ENCODE data around the gene EVX1.

EVX1 gene

GRCh38 chr7:27213433-27214238 is 29.0 kb upstream of the EVX1 start:
- Mint-ChIP-seq H3K9me3 (no peaks in the 10 kb centered on the region), H3K36me3 (no peaks in the 10 kb centered on the region), H3K4me3 (no peak overlapping the region), H3K27ac (no peak overlapping the region), H3K4me1 (peaks cover 6% of the 10 kb centered on the region)
- no peak for DNase-seq (ENCODE audit: low spot score in 2 of 2)
- ATAC-seq = no peak

DNA sequence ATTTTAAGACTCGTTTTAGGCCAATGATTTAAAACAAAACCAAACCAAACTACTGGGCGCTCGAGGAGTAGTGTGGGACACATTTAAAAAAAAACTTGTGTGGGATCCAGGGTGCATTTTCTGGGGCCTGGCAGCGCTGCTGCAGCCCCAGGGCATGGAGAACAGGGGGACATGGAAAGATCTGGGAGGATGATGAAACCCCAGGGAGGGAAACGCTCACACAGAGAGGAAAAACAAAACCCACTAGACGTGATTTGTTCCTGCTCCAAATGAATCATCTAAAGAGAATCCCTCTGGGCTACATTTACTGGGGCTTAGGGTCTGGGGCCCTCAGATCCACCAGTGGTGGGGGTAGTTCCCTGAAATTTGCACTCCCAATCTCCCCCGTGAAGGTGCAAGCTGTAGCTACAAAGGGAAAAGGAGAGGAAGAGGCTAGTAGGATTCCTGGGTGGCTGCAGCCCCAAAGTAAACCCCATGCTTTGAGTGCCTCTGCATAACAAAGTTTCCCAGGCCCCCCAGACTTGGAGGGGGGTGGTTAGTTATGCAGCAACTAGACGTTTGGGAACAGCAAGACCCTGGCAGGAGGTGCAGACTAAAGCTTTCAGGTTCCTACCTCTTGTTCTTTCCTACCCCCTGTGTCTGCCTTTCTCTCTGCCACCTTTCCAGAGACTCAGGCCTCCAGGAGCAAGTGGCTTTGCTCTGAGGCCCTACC is 28.2 kb upstream of the EVX1 start:
- Mint-ChIP-seq H3K4me3 (no peak overlapping the region), H3K36me3 (no peaks in the 10 kb centered on the region), H3K9me3 (no peaks in the 10 kb centered on the region), H3K4me1 (peaks cover 6% of the 10 kb centered on the region), H3K27ac (no peak overlapping the region)
- ATAC-seq (no peak), DNase-seq (ENCODE audit: low spot score in 2 of 2) (no peak)

- Mint-ChIP-seq H3K27ac (no peak overlapping the region), H3K4me3 (no peak overlapping the region), H3K9me3 (no peaks in the 10 kb centered on the region), H3K4me1 (peaks cover 11% of the 10 kb centered on the region), H3K36me3 (no peaks in the 10 kb centered on the region)
- no peak for ATAC-seq
- no peak for DNase-seq (ENCODE audit: low spot score in 2 of 2)
Measured at GRCh38 chr7:27215356-27215755, 27.2 kb upstream of the EVX1 start.

GRCh38 chr7:27217951-27218350 is 24.7 kb upstream of the EVX1 start:
- no peaks in the 10 kb centered on the region for H3K9me3 Mint-ChIP-seq
- DNase-seq (ENCODE audit: low spot score in 2 of 2) (no peak), ATAC-seq (no peak)
- no peak overlapping the region for H3K4me3 Mint-ChIP-seq
- no peaks in the 10 kb centered on the region for H3K36me3 Mint-ChIP-seq
- H3K4me1 Mint-ChIP-seq = peaks cover 6% of the 10 kb centered on the region
- H3K27ac Mint-ChIP-seq = no peak overlapping the region

DNA sequence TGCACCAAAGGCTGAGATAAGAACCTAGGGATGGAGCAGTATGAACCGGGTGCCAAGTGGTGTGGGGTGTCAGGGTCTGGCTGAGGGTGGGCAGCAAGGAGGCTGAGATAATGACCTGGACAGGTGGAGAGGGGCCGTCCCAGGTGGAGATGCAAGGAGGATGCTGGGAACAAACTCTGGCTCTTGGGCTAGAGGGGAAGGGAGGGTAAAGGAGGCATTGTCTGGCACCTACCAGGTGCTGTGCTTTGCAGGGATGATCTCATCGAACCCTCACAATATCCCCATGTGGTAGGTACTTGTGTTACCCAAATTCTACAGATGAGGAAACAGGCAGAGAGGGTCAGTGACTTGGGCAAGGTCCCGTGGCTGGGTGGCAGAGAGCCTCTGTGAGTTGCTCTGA is 22.8 kb upstream of the EVX1 start:
- DNase-seq (ENCODE audit: low spot score in 2 of 2) (no peak), ATAC-seq (no peak)
- peaks cover 6% of the 10 kb centered on the region for H3K4me1 Mint-ChIP-seq
- H3K36me3 Mint-ChIP-seq = no peaks in the 10 kb centered on the region
- no peaks in the 10 kb centered on the region for H3K9me3 Mint-ChIP-seq
- no peak overlapping the region for H3K27ac Mint-ChIP-seq
- no peak overlapping the region for H3K4me3 Mint-ChIP-seq

GRCh38 chr7:27220440-27220955 is 22.1 kb upstream of the EVX1 start:
- Mint-ChIP-seq H3K36me3 (no peaks in the 10 kb centered on the region), H3K9me3 (no peaks in the 10 kb centered on the region), H3K4me3 (no peak overlapping the region), H3K4me1 (peaks cover 6% of the 10 kb centered on the region), H3K27ac (no peak overlapping the region)
- DNase-seq (ENCODE audit: low spot score in 2 of 2) (no peak), ATAC-seq (peak; percentile 31)

- H3K36me3 Mint-ChIP-seq = no peaks in the 10 kb centered on the region
- peaks cover 6% of the 10 kb centered on the region for H3K4me1 Mint-ChIP-seq
- H3K27ac Mint-ChIP-seq = no peak overlapping the region
- ATAC-seq (peak; percentile 47), DNase-seq (ENCODE audit: low spot score in 2 of 2) (no peak)
- H3K4me3 Mint-ChIP-seq = no peak overlapping the region
- H3K9me3 Mint-ChIP-seq = no peaks in the 10 kb centered on the region
Measured at GRCh38 chr7:27221201-27221797, 21.3 kb upstream of the EVX1 start.

DNA sequence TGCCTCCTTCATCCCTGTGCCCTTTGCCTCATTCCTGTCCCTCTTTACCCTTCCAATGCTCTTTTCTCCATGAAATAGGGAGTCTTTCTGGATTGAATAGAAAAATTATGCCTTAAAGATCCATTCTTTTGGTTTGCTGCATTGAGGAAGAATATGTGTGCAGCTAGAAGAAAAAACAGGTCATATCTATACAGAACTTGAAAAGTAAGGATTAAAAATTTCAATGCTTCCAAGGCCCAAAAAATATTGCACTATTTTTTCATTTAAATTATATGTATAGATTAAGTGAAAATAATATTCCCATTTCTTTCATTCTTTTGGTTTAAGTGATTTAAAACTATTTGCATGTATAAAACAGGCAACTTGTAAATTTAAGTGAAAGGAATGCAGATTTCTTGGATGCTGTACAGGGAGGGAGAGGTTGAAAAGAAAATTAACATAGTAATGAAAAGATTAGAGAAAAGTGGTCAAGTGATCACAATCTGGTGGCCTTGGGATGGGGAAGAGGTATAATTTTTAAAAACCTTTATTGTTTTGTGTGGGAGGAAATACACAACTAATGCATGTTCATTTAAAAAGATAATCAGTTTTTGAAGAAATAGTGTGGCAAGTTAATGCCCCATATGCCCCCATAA is 18.5 kb upstream of the EVX1 start:
- Mint-ChIP-seq H3K27ac (no peak overlapping the region), H3K4me3 (no peak overlapping the region), H3K36me3 (no peaks in the 10 kb centered on the region)

GRCh38 chr7:27224983-27225934 is 17.3 kb upstream of the EVX1 start:
- ATAC-seq = no peak
- Mint-ChIP-seq H3K4me1 (no peaks in the 10 kb centered on the region), H3K4me3 (no peak overlapping the region), H3K36me3 (no peaks in the 10 kb centered on the region), H3K27ac (no peak overlapping the region), H3K9me3 (no peaks in the 10 kb centered on the region)
- DNase-seq (ENCODE audit: low spot score in 2 of 2) = no peak

More for the DNA sequence above, 18.5 kb upstream of the EVX1 start:
- Mint-ChIP-seq H3K4me1 (peaks cover 6% of the 10 kb centered on the region), H3K9me3 (no peaks in the 10 kb centered on the region)
- ATAC-seq (no peak), DNase-seq (ENCODE audit: low spot score in 2 of 2) (no peak)

GRCh38 chr7:27229448-27229847 is 13.2 kb upstream of the EVX1 start:
- Mint-ChIP-seq H3K4me1 (no peaks in the 10 kb centered on the region), H3K9me3 (no peaks in the 10 kb centered on the region), H3K4me3 (no peak overlapping the region), H3K36me3 (no peaks in the 10 kb centered on the region), H3K27ac (no peak overlapping the region)
- no peak for DNase-seq (ENCODE audit: low spot score in 2 of 2)
- ATAC-seq = no peak

- no peaks in the 10 kb centered on the region for H3K9me3 Mint-ChIP-seq
- no peaks in the 10 kb centered on the region for H3K36me3 Mint-ChIP-seq
- H3K4me1 Mint-ChIP-seq = peaks cover 8% of the 10 kb centered on the region
- no peak for DNase-seq (ENCODE audit: low spot score in 2 of 2)
- peak; percentile 17 for ATAC-seq
- peak overlapping the region; percentile 23 for H3K4me3 Mint-ChIP-seq
- H3K27ac Mint-ChIP-seq = no peak overlapping the region
Measured at GRCh38 chr7:27235387-27236311, 7.0 kb upstream of the EVX1 start.

- no peaks in the 10 kb centered on the region for H3K9me3 Mint-ChIP-seq
- no peak overlapping the region for H3K4me3 Mint-ChIP-seq
- no peak overlapping the region for H3K27ac Mint-ChIP-seq
- ATAC-seq (peak; percentile 75), DNase-seq (ENCODE audit: low spot score in 2 of 2) (no peak)
- peaks cover 5% of the 10 kb centered on the region for H3K36me3 Mint-ChIP-seq
- peaks cover 14% of the 10 kb centered on the region for H3K4me1 Mint-ChIP-seq
Measured at GRCh38 chr7:27237735-27238334, 4.8 kb upstream of the EVX1 start.

GRCh38 chr7:27238979-27239386 is 3.6 kb upstream of the EVX1 start:
- H3K4me1 Mint-ChIP-seq = peaks cover 14% of the 10 kb centered on the region
- no peaks in the 10 kb centered on the region for H3K9me3 Mint-ChIP-seq
- no peak overlapping the region for H3K27ac Mint-ChIP-seq
- H3K36me3 Mint-ChIP-seq = peaks cover 11% of the 10 kb centered on the region
- DNase-seq (ENCODE audit: low spot score in 2 of 2) = no peak
- no peak for ATAC-seq
- H3K4me3 Mint-ChIP-seq = peak overlapping the region; percentile 11

Measured in stimulated activated effector memory CD8-positive, alpha-beta T cell treated with anti-CD3 and anti-CD28 coated beads, Interleukin-12 subunit alpha, Interleukin-12 subunit beta, amount 100 ng/mL, for 72 hours (primary cell).